Adipocyte (in vitro differentiated cells): ENCODE results near the gene CCL19.

Experiments used
- DNase-seq: peaks from one replicate; pipeline ENCODE4 v3.0.0-alpha.2; 2015; ENCODE audit warnings: low read depth
- H3K27me3 ChIP-seq: replicated peaks from 2 replicates; pipeline ENCODE4 v1.7.0; 2013; ENCODE audit warnings: mild to moderate bottlenecking, low read length, moderate library complexity; ENCODE audit not compliant: control insufficient read depth, insufficient read depth
- H3K36me3 ChIP-seq: 2 replicates; pipeline ENCODE4 v1.7.0; 2013; ENCODE audit warnings: low read length, mild to moderate bottlenecking, moderate library complexity; ENCODE audit not compliant: control insufficient read depth, insufficient read depth, severe bottlenecking
- H3K4me1 ChIP-seq: 2 replicates; pipeline ENCODE4 v1.7.0; 2013; ENCODE audit warnings: mild to moderate bottlenecking, low read length, moderate library complexity; ENCODE audit not compliant: control insufficient read depth, insufficient read depth
- H3K4me3 ChIP-seq: 2 replicates; pipeline ENCODE4 v1.7.0; 2013; ENCODE audit warnings: mild to moderate bottlenecking, low read length, moderate library complexity
- H3K9ac ChIP-seq: 2 replicates; pipeline ENCODE4 v1.7.0; 2013; ENCODE audit warnings: mild to moderate bottlenecking, low read length, moderate library complexity
- H3K9me3 ChIP-seq: 2 replicates; pipeline ENCODE4 v1.7.0; 2013; ENCODE audit warnings: mild to moderate bottlenecking, low read length, moderate library complexity; ENCODE audit not compliant: control insufficient read depth

CCL19 gene

DNA sequence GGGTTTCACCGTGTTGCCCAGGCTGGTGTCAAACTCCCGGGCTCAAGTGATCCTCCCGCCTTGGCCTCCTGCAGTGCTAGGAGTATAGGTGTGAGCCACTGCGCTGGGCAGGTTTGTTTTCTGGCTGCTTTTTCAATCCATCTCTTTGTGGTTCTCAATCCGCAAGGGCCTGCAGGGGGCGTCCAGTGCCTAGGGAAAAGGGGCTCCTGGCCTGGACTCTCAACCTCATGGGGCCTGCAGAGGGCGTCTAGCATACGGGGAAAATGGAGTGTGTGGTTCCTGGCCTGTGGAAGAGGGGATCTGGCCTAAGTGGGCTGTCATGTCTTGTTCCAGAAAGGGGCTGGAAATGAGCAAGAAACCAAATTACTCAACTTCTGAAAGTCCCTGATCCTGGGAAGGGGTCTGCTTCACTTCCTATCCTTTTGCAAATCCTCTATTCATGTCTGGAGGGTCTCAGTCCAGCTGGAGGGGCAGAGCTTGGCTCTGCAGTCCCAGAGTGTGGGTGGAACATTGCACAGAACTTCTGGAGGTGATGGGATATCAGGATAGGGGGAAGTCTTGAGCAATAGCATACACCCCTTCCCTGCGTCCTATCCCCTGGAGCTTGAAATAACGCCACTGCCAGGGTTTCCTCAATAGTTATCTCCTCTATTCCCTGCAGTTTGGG, 15.9 kb downstream of the CCL19 start:
- no peaks in the 10 kb centered on the region for H3K9me3 ChIP-seq
- no peak overlapping the region for H3K4me3 ChIP-seq
- H3K9ac ChIP-seq: peak overlapping the region; percentile 56
- peaks cover 17% of the 10 kb centered on the region for H3K4me1 ChIP-seq
- peak; percentile 68 for DNase-seq
- no peaks in the 10 kb centered on the region for H3K36me3 ChIP-seq
- H3K27me3 ChIP-seq: no peaks in the 10 kb centered on the region

DNA sequence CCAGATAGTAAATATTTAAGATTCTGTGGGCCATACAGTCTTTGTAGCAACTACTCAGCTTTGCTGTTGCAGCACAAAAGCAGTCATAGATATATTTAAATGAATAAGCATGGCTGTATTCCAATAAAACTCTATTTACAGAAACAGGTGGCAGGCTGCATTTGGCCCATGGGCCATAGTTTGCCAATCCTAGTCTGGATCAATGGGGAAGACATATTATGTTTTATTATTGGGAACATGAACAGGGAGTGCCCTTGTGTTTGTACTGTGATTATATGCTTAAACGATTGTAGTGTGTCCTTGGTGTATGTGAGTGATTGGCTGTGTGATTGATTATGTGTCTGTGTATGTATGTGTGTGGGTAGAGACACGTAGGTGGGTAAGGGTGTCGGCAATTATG, 16.6 kb downstream of the CCL19 start:
- Histone ChIP-seq H3K36me3 (no peaks in the 10 kb centered on the region), H3K9ac (no peak overlapping the region), H3K27me3 (no peaks in the 10 kb centered on the region), H3K4me3 (no peak overlapping the region), H3K9me3 (no peaks in the 10 kb centered on the region), H3K4me1 (peaks cover 17% of the 10 kb centered on the region)
- DNase-seq: no peak

DNA sequence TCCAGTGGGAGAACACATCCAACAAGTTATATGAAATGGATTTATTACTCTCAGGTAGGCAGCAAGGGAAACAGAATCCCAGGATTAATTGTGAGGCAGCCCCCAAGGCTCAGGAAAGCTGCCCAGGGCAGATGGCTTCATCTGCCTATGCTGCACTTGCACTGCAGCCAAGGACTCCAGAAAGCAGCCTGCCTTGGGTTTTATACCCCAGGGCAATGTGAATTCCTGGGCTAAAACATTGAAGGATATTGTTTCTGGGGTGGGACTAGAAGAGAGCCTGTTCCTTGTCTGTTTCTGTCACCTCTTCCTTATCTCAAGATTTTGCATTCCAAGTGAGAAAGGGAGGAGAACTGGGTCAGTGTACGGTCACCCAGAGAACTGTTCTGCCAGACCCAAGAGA, 19.8 kb downstream of the CCL19 start:
- Histone ChIP-seq H3K4me3 (no peak overlapping the region), H3K4me1 (peaks cover 27% of the 10 kb centered on the region), H3K27me3 (no peaks in the 10 kb centered on the region), H3K9me3 (no peaks in the 10 kb centered on the region), H3K9ac (no peak overlapping the region), H3K36me3 (no peaks in the 10 kb centered on the region)
- DNase-seq: no peak

- no peak overlapping the region for H3K9ac ChIP-seq
Measured at GRCh38 chr9:34669809-34670562, 21.1 kb downstream of the CCL19 start.

DNA sequence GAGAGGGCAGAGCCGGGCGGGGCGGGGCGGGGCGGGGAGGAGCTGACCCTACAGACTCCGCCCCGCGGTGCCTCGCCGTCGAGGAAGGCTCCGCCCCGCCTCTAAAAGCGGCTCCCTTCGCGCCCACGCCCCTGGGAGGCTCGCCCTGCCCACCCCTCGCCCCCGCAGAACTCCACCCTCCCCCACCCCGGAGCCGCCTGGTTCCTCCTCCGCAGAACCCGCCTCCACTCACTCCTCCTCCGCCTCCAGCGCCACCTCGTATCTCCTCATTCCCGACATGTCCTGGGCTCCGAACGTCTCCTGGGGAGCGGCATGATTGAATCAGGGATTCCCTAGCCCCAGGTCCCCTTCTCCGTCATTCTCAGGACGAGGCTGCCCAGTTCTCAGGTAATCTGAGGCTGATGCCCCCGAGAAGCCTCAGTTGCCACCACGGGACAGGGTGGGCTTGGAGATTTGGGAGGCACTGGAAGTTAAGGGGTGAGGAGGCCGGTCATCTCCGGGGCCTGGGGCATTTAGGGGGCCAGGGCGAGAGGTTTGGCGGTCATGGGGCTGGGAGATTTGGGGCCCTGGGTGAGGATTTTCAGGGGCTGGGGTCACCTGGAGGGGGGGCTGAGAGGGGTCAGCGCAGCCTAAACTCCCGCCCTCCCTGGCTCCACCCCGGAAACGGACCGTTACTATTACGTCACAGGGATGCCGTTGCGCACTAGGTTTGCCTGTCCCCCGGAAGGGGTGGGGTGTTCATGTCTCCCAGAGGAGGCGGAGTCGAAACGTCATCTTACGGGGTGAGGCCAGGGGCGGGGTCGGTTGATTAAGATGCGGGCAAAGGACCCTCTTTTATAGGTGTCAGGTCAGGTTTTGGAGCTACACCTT, 25.5 kb downstream of the CCL19 start:
- Histone ChIP-seq H3K27me3 (no peaks in the 10 kb centered on the region), H3K36me3 (peaks cover 4% of the 10 kb centered on the region), H3K4me3 (peak overlapping the region; percentile 95), H3K9ac (peak overlapping the region; percentile 95), H3K4me1 (peaks cover 28% of the 10 kb centered on the region), H3K9me3 (no peaks in the 10 kb centered on the region)
- peak; percentile 99 for DNase-seq

More at GRCh38 chr9:34669809-34670562, 21.1 kb downstream of the CCL19 start:
- no peak overlapping the region for H3K4me3 ChIP-seq
- no peak for DNase-seq
- H3K36me3 ChIP-seq: no peaks in the 10 kb centered on the region
- no peaks in the 10 kb centered on the region for H3K9me3 ChIP-seq
- H3K27me3 ChIP-seq: no peaks in the 10 kb centered on the region
- peaks cover 15% of the 10 kb centered on the region for H3K4me1 ChIP-seq

GRCh38 chr9:34665067-34665380, 26.1 kb downstream of the CCL19 start:
- Histone ChIP-seq H3K9ac (peak overlapping the region; percentile 94), H3K27me3 (no peaks in the 10 kb centered on the region), H3K4me1 (peaks cover 28% of the 10 kb centered on the region), H3K9me3 (no peaks in the 10 kb centered on the region), H3K4me3 (peak overlapping the region; percentile 84), H3K36me3 (peaks cover 9% of the 10 kb centered on the region)
- DNase-seq: no peak

- DNase-seq: peak; percentile 86
Measured at GRCh38 chr9:34664281-34665066, 26.6 kb downstream of the CCL19 start.

GRCh38 chr9:34663303-34663605, 27.8 kb downstream of the CCL19 start:
- DNase-seq: no peak
- no peaks in the 10 kb centered on the region for H3K9me3 ChIP-seq
- no peak overlapping the region for H3K9ac ChIP-seq
- H3K4me3 ChIP-seq: no peak overlapping the region
- peaks cover 14% of the 10 kb centered on the region for H3K36me3 ChIP-seq
- peaks cover 28% of the 10 kb centered on the region for H3K4me1 ChIP-seq
- no peaks in the 10 kb centered on the region for H3K27me3 ChIP-seq

More at GRCh38 chr9:34664281-34665066, 26.6 kb downstream of the CCL19 start:
- Histone ChIP-seq H3K9ac (peak overlapping the region; percentile 94), H3K4me3 (peak overlapping the region; percentile 84), H3K27me3 (no peaks in the 10 kb centered on the region), H3K36me3 (peaks cover 14% of the 10 kb centered on the region), H3K9me3 (no peaks in the 10 kb centered on the region), H3K4me1 (peaks cover 28% of the 10 kb centered on the region)

GRCh38 chr9:34662526-34663302, 28.4 kb downstream of the CCL19 start, which contains the start of gene CCL27:
Gene CCL27, minus strand, starts transcription at chr9:34662657. Its CDS starts 24 bp downstream, at chr9:34662633.
- no peak for DNase-seq
- Histone ChIP-seq H3K36me3 (peaks cover 14% of the 10 kb centered on the region), H3K9me3 (no peaks in the 10 kb centered on the region), H3K27me3 (no peaks in the 10 kb centered on the region), H3K4me1 (peaks cover 26% of the 10 kb centered on the region), H3K4me3 (no peak within 1 kb of the TSS), H3K9ac (no peak within 1 kb of the TSS)

- H3K27me3 ChIP-seq: no peaks in the 10 kb centered on the region
- no peak overlapping the region for H3K4me3 ChIP-seq
- H3K9ac ChIP-seq: no peak overlapping the region
- H3K36me3 ChIP-seq: peaks cover 14% of the 10 kb centered on the region
- H3K4me1 ChIP-seq: peaks cover 20% of the 10 kb centered on the region
- DNase-seq: no peak
- H3K9me3 ChIP-seq: no peaks in the 10 kb centered on the region
Measured at GRCh38 chr9:34659592-34660253, 31.4 kb downstream of the CCL19 start.
